Adipocyte (in vitro differentiated cells): ENCODE results near the gene MAP3K7CL.

Experiments used
- DNase-seq: peaks from one replicate; pipeline ENCODE4 v3.0.0-alpha.2; 2015; ENCODE audit warnings: low read depth
- H3K27me3 ChIP-seq: replicated peaks from 2 replicates; pipeline ENCODE4 v1.7.0; 2013; ENCODE audit warnings: mild to moderate bottlenecking, low read length, moderate library complexity; ENCODE audit not compliant: control insufficient read depth, insufficient read depth
- H3K36me3 ChIP-seq: 2 replicates; pipeline ENCODE4 v1.7.0; 2013; ENCODE audit warnings: low read length, mild to moderate bottlenecking, moderate library complexity; ENCODE audit not compliant: control insufficient read depth, insufficient read depth, severe bottlenecking
- H3K4me1 ChIP-seq: 2 replicates; pipeline ENCODE4 v1.7.0; 2013; ENCODE audit warnings: mild to moderate bottlenecking, low read length, moderate library complexity; ENCODE audit not compliant: control insufficient read depth, insufficient read depth
- H3K4me3 ChIP-seq: 2 replicates; pipeline ENCODE4 v1.7.0; 2013; ENCODE audit warnings: mild to moderate bottlenecking, low read length, moderate library complexity
- H3K9ac ChIP-seq: 2 replicates; pipeline ENCODE4 v1.7.0; 2013; ENCODE audit warnings: mild to moderate bottlenecking, low read length, moderate library complexity
- H3K9me3 ChIP-seq: 2 replicates; pipeline ENCODE4 v1.7.0; 2013; ENCODE audit warnings: mild to moderate bottlenecking, low read length, moderate library complexity; ENCODE audit not compliant: control insufficient read depth

MAP3K7CL gene

DNA sequence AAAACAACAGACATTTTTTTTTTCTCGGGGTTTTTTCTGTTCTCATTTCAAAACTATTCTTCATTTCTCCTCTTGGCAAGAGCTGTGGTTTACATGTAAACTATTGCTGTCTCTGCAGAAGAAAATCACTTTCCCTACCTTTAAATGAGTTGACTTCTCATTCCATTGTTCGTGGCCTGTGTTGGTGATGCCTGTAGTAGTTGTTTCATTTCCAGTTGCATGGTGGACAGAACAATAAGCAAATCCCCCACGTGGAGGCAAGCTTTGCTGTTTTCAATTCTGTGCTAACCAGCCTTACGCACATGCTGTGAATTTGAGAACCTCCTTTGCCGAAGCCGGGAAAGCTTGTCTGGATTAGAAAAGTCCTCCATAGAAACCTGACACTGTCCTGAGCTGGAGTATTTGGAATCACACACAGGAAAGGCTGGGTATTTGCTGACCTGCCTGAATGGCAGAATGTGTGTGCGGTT lies 26.2 kb upstream of the MAP3K7CL start:
- Histone ChIP-seq H3K9me3 (no peaks in the 10 kb centered on the region), H3K36me3 (no peaks in the 10 kb centered on the region), H3K27me3 (no peaks in the 10 kb centered on the region), H3K4me1 (peaks cover 3% of the 10 kb centered on the region), H3K4me3 (no peak overlapping the region), H3K9ac (no peak overlapping the region)
- peak; percentile 13 for DNase-seq

DNA sequence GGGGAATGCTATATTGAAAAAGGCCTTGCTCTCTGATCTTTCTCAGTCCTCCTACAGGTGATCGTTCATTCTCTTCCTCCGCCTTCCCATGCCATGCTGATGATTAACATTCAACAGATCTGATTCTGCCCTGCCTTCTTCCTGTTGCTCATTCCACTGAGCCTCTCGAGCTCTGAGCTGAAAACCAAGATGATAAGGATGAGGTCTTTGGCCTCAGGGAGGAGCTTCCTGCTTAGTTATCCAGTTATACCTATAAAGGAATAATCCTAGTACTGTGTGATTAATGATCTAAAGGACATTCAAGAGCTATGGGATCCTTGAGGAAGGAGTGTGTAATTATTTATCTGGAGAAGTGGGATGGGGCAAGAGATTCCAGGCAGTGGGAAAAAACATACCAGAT lies 25.2 kb upstream of the MAP3K7CL start:
- no peak for DNase-seq
- H3K27me3 ChIP-seq = no peaks in the 10 kb centered on the region
- H3K9ac ChIP-seq = no peak overlapping the region
- no peaks in the 10 kb centered on the region for H3K9me3 ChIP-seq
- no peaks in the 10 kb centered on the region for H3K4me1 ChIP-seq
- no peak overlapping the region for H3K4me3 ChIP-seq
- no peaks in the 10 kb centered on the region for H3K36me3 ChIP-seq

- H3K9ac ChIP-seq = no peak overlapping the region
- H3K4me1 ChIP-seq = no peaks in the 10 kb centered on the region
- no peak overlapping the region for H3K4me3 ChIP-seq
- no peaks in the 10 kb centered on the region for H3K9me3 ChIP-seq
- peak; percentile 40 for DNase-seq
- H3K27me3 ChIP-seq = no peaks in the 10 kb centered on the region
- no peaks in the 10 kb centered on the region for H3K36me3 ChIP-seq
Measured at GRCh38 chr21:29114765-29115500, 15.5 kb upstream of the MAP3K7CL start.

- no peak overlapping the region for H3K9ac ChIP-seq
- no peak for DNase-seq
- no peaks in the 10 kb centered on the region for H3K27me3 ChIP-seq
- no peaks in the 10 kb centered on the region for H3K9me3 ChIP-seq
- H3K4me3 ChIP-seq = no peak overlapping the region
- no peaks in the 10 kb centered on the region for H3K4me1 ChIP-seq
- no peaks in the 10 kb centered on the region for H3K36me3 ChIP-seq
Measured at GRCh38 chr21:29115899-29116298, 14.5 kb upstream of the MAP3K7CL start.

GRCh38 chr21:29117372-29117955 lies 13.0 kb upstream of the MAP3K7CL start:
- Histone ChIP-seq H3K4me3 (no peak overlapping the region), H3K36me3 (no peaks in the 10 kb centered on the region), H3K9ac (no peak overlapping the region), H3K4me1 (no peaks in the 10 kb centered on the region), H3K27me3 (no peaks in the 10 kb centered on the region), H3K9me3 (no peaks in the 10 kb centered on the region)
- DNase-seq = no peak

DNA sequence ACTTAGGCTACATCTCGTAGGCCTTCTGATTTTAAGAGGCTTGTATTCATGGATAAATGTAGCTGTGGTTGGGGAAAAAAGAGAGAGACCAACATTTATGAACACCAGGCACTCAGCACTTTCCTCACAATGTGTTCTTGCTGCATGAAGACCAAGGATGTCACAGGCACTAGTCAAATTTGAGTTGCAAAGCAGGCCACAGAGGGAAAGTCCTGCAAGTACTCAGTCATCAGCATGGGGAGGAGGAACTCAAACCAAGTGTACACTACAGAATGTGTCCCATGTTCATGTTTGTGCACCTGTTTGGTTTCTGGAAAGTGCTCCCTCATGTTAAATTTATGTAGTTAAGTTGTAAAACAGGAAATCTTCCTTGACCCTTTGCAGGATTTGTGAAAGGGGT lies 8.7 kb upstream of the MAP3K7CL start:
- H3K27me3 ChIP-seq = no peaks in the 10 kb centered on the region
- no peaks in the 10 kb centered on the region for H3K4me1 ChIP-seq
- no peak for DNase-seq
- H3K36me3 ChIP-seq = no peaks in the 10 kb centered on the region
- H3K9me3 ChIP-seq = no peaks in the 10 kb centered on the region
- no peak overlapping the region for H3K9ac ChIP-seq
- H3K4me3 ChIP-seq = no peak overlapping the region

DNA sequence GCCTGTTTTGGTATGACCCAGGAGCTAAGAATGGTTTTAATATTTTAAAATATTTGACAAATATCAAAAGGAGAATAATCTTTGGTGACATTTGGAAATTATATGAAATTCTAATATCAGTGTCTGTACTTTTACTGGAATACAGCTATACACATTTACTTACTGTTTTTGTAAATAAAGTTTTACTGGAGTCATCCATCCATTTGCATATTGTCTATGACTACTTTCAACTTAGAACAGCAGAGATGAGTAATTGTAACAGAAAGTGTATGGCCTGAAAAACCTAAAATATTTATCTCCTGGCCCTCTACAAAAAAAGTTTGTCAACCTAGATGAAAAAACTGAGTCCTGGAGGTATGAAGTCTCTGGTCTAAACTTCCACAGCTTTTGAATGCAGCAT lies 5.8 kb upstream of the MAP3K7CL start:
- no peak for DNase-seq
- H3K4me3 ChIP-seq = no peak overlapping the region
- no peak overlapping the region for H3K9ac ChIP-seq
- H3K4me1 ChIP-seq = peaks cover 1% of the 10 kb centered on the region
- H3K9me3 ChIP-seq = no peaks in the 10 kb centered on the region
- no peaks in the 10 kb centered on the region for H3K27me3 ChIP-seq
- no peaks in the 10 kb centered on the region for H3K36me3 ChIP-seq

DNA sequence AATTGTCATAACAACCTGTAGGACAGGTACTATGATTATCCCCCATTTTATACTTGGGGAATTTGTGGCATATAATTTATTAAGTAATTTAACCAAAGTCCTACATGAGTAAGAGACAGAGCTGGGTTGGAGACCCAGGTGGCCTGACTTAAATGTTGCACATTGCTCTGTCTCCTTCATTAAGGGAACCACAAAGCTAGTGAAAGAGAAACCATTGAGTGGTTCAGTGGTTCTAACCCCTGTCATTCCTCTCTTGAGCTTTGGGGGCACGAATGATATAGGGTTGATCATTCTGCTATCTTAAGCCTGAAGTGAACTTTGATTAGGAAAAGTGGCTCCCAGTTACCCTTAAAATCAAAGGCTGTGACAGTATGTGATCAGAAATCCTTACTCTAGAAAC lies 5.3 kb upstream of the MAP3K7CL start:
- no peak for DNase-seq
- Histone ChIP-seq H3K9me3 (no peaks in the 10 kb centered on the region), H3K9ac (no peak overlapping the region), H3K4me3 (no peak overlapping the region), H3K4me1 (peaks cover 6% of the 10 kb centered on the region), H3K36me3 (no peaks in the 10 kb centered on the region), H3K27me3 (no peaks in the 10 kb centered on the region)

GRCh38 chr21:29125979-29126378 lies 4.5 kb upstream of the MAP3K7CL start:
- Histone ChIP-seq H3K4me1 (peaks cover 11% of the 10 kb centered on the region), H3K27me3 (no peaks in the 10 kb centered on the region), H3K9me3 (no peaks in the 10 kb centered on the region), H3K4me3 (no peak overlapping the region), H3K9ac (no peak overlapping the region), H3K36me3 (no peaks in the 10 kb centered on the region)
- DNase-seq = no peak

- H3K9me3 ChIP-seq = no peaks in the 10 kb centered on the region
- H3K4me3 ChIP-seq = no peak overlapping the region
- H3K9ac ChIP-seq = no peak overlapping the region
- no peaks in the 10 kb centered on the region for H3K36me3 ChIP-seq
- H3K4me1 ChIP-seq = peaks cover 11% of the 10 kb centered on the region
- DNase-seq = no peak
- H3K27me3 ChIP-seq = no peaks in the 10 kb centered on the region
Measured at GRCh38 chr21:29133241-29133640, 2.8 kb downstream of the MAP3K7CL start.

DNA sequence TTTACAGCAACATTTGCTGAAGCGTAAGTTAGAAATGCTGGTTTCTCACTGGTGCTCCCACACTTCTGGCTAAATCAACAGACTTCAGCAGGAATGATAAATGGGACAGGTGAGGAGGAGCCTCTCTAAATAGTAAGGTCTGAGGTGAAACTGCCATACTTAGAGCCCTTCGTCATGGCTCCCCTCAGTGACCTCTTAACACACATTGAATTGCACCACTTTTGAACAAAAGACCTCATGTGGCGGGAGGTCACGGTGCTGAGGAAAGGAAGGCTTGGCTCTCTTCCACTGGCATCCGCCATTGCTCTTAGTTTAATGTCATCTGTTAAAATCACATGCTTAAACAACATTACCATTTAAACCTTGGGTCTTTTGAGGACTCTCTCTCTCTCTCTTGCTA lies 3.4 kb downstream of the MAP3K7CL start:
- H3K9ac ChIP-seq = no peak overlapping the region
- no peaks in the 10 kb centered on the region for H3K9me3 ChIP-seq
- H3K4me1 ChIP-seq = peaks cover 11% of the 10 kb centered on the region
- H3K27me3 ChIP-seq = no peaks in the 10 kb centered on the region
- no peak overlapping the region for H3K4me3 ChIP-seq
- no peaks in the 10 kb centered on the region for H3K36me3 ChIP-seq
- DNase-seq = no peak

- Histone ChIP-seq H3K27me3 (no peaks in the 10 kb centered on the region), H3K9me3 (no peaks in the 10 kb centered on the region), H3K9ac (no peak overlapping the region), H3K4me3 (no peak overlapping the region), H3K36me3 (no peaks in the 10 kb centered on the region), H3K4me1 (peaks cover 5% of the 10 kb centered on the region)
- DNase-seq = no peak
Measured at GRCh38 chr21:29135481-29135880, 5.0 kb downstream of the MAP3K7CL start.
